Astrocyte of the hippocampus (primary cell): ENCODE data around the gene CELA3A.
A peak's percentile ranks its signal among the peaks of the same experiment; 100 is the strongest.
"Not testable (repeated sequence)": the region's sequence is repeated elsewhere in the genome, so short reads cannot be mapped to it uniquely, and the experiment has no call there.

Experiments used
- DNase-seq: peaks from one replicate; pipeline ENCODE4 v3.0.0; 2011; ENCODE audit warnings: low read depth, low spot score

Gene CELA3A

GRCh38 chr1:22001409-22001808, at the start of gene CELA3A:
Gene CELA3A (plus strand): TSS chr1:22001657. CDS start chr1:22001675, 18 bp downstream.
- no peak for DNase-seq

GRCh38 chr1:21952786-21953520, 48.5 kb upstream of the CELA3A start:
- no peak for DNase-seq

- no peak for DNase-seq
Measured at GRCh38 chr1:21955058-21955457, 46.4 kb upstream of the CELA3A start.

GRCh38 chr1:21955501-21956281, 45.8 kb upstream of the CELA3A start:
- no peak for DNase-seq

- DNase-seq = peak; percentile 80
Measured at GRCh38 chr1:21956720-21957552, 44.5 kb upstream of the CELA3A start.

- DNase-seq = no peak
Measured at GRCh38 chr1:21961337-21961736, 40.1 kb upstream of the CELA3A start.

GRCh38 chr1:21961799-21962198, 39.7 kb upstream of the CELA3A start:
- DNase-seq = no peak

- DNase-seq = peak; percentile 83
Measured at GRCh38 chr1:21963477-21964217, 37.8 kb upstream of the CELA3A start.

- DNase-seq = peak; percentile 49
Measured at GRCh38 chr1:21966247-21967000, 35.0 kb upstream of the CELA3A start.

- not testable (repeated sequence) for DNase-seq
Measured at GRCh38 chr1:21967216-21967615, 34.2 kb upstream of the CELA3A start.

- DNase-seq = not testable (repeated sequence)
Measured at GRCh38 chr1:21969066-21969465, 32.4 kb upstream of the CELA3A start.

- not testable (repeated sequence) for DNase-seq
Measured at GRCh38 chr1:21970523-21970922, 30.9 kb upstream of the CELA3A start.

GRCh38 chr1:21972973-21973441, 28.4 kb upstream of the CELA3A start:
- DNase-seq = not testable (repeated sequence)

GRCh38 chr1:21973948-21974347, 27.5 kb upstream of the CELA3A start:
- DNase-seq = not testable (repeated sequence)

GRCh38 chr1:21974699-21975098, 26.8 kb upstream of the CELA3A start:
- not testable (repeated sequence) for DNase-seq

GRCh38 chr1:21975296-21975695, 26.2 kb upstream of the CELA3A start:
- not testable (repeated sequence) for DNase-seq

- DNase-seq = not testable (repeated sequence)
Measured at GRCh38 chr1:21976703-21977239, 24.7 kb upstream of the CELA3A start, which contains the start of gene CELA3B. Gene CELA3B (plus strand): TSS chr1:21977022. CDS start chr1:21977040, 18 bp downstream.

GRCh38 chr1:21978209-21978608, 23.2 kb upstream of the CELA3A start:
- DNase-seq = not testable (repeated sequence)

GRCh38 chr1:21980515-21981220, 20.8 kb upstream of the CELA3A start:
- not testable (repeated sequence) for DNase-seq
